Measurements from ENCODE around the gene LRRC56.

Gene LRRC56

GRCh38 chr11:560305-561147, 23.2 kb downstream of the LRRC56 start, which contains the start of the genes LMNTD2 and RASSF7:
LMNTD2 (minus strand) TSS chr11:560738; CDS start chr11:560716, 22 bp downstream.
RASSF7 (plus strand) TSS chr11:560970; CDS start chr11:561769, 799 bp downstream.
- POLR2A ChIA-PET = interaction anchor here (0.8 to 2.3 kb wide), 4 partner anchors 10 to 143 kb away, joined by 3 to 19 read pairs (median 4); partner anchors contain the start of gene PHRF1
- peak within 1 kb of the TSS; percentile 58; the same call in 1 of the 2 replicates for H3K27ac ChIP-seq (ENCODE audit: extremely low read depth, low read depth, low read length)
- CTCF ChIA-PET = interaction anchor here (1.2 kb wide), 1 partner anchor 166 kb away, joined by 3 read pairs; no protein-coding TSS in a partner anchor
- no peaks in the 10 kb centered on the region for H3K4me1 ChIP-seq (ENCODE audit: control insufficient read depth, insufficient read depth, low read length)
- peaks cover 0 to 26% of the 10 kb centered on the region in 2 experiments; a peak in 1 of 3 replicates for H3K36me3 ChIP-seq (ENCODE audit: control insufficient read depth in 2 of 2, insufficient read depth in 1 of 2, low read length in 2 of 2)
- H3K9me3 ChIP-seq (ENCODE audit: control insufficient read depth, insufficient read depth, low read depth, low read length) = no peaks in the 10 kb centered on the region
- H3K4me3 ChIP-seq (ENCODE audit: low read depth, low read length) = peak within 1 kb of the TSS; percentile 77
- TF ChIP-seq MZF1 (tag by site-specific recombination; IDR thresholded peaks at IDR 0.05; ENCODE audit: borderline replicate concordance) (no peak), HOXD13 (CRISPR knock-in tag; IDR thresholded peaks at IDR 0.05; ENCODE audit: borderline replicate concordance) (no peak), ZFHX2 (tag by site-specific recombination; conservative IDR thresholded peaks at IDR 0.05) (peak; percentile 69), OSR2 (tag by site-specific recombination; IDR thresholded peaks at IDR 0.05) (peak; percentile 86), WT1 (tag by site-specific recombination; IDR thresholded peaks at IDR 0.05) (no peak), KLF16 (tag by site-specific recombination; IDR thresholded peaks at IDR 0.05) (0 out of 2 replicates have a peak, but pooled peaks have one; percentile 34), ZNF624 (tag by site-specific recombination; IDR thresholded peaks at IDR 0.05) (no peak), ZBTB26 (tag by site-specific recombination; optimal IDR thresholded peaks at IDR 0.05) (peak; percentile 51), ZNF677 (tag by site-specific recombination; IDR thresholded peaks at IDR 0.05) (no peak), ZNF114 (tag by site-specific recombination; IDR thresholded peaks at IDR 0.05) (no peak), KLF17 (tag by site-specific recombination; IDR thresholded peaks at IDR 0.05) (peak; percentile 55; the same call in 1 of the 2 replicates), ZNF501 (tag by site-specific recombination; IDR thresholded peaks at IDR 0.05) (0 out of 2 replicates have a peak, but pooled peaks have one; percentile 39), ZBTB20 (tag by site-specific recombination; IDR thresholded peaks at IDR 0.05) (peak; percentile 84; the same call in 1 of the 2 replicates), SP7 (tag by site-specific recombination; IDR thresholded peaks at IDR 0.05) (peak; percentile 30; the same call in 1 of the 2 replicates), ZNF548 (tag by site-specific recombination; IDR thresholded peaks at IDR 0.05) (no peak), SALL2 (tag by site-specific recombination; IDR thresholded peaks at IDR 0.05; ENCODE audit: borderline replicate concordance) (no peak), ZNF701 (tag by site-specific recombination; IDR thresholded peaks at IDR 0.05) (no peak), ZNF514 (tag by site-specific recombination; IDR thresholded peaks at IDR 0.05) (no peak), ZNF473 (tag by site-specific recombination; IDR thresholded peaks at IDR 0.05) (no peak), TRIM28 (IDR thresholded peaks at IDR 0.05; ENCODE audit: borderline replicate concordance, low read length) (no peak), ZNF76 (tag by site-specific recombination; IDR thresholded peaks at IDR 0.05; ENCODE audit: borderline replicate concordance, low read depth) (0 out of 2 replicates have a peak, but pooled peaks have one; percentile 33), ZNF561 (tag by site-specific recombination; IDR thresholded peaks at IDR 0.05; ENCODE audit: borderline replicate concordance) (peak; percentile 33; the same call in 1 of the 2 replicates), ZNF391 (tag by site-specific recombination; IDR thresholded peaks at IDR 0.05; ENCODE audit: borderline replicate concordance, low read depth) (no peak), ZNF350 (tag by site-specific recombination; IDR thresholded peaks at IDR 0.05) (no peak), ZNF184 (tag by site-specific recombination; IDR thresholded peaks at IDR 0.05) (no peak), ZNF223 (tag by site-specific recombination; IDR thresholded peaks at IDR 0.05) (no peak), ZNF2 (tag by site-specific recombination; IDR thresholded peaks at IDR 0.05) (peak; percentile 79), KLF8 (tag by site-specific recombination; IDR thresholded peaks at IDR 0.05) (peak; percentile 48; the same call in 1 of the 2 replicates), ZNF202 (tag by site-specific recombination; IDR thresholded peaks at IDR 0.05; ENCODE audit: borderline replicate concordance) (no peak), ZEB2 (tag by site-specific recombination; IDR thresholded peaks at IDR 0.05) (peak; percentile 71), ZNF530 (tag by site-specific recombination; IDR thresholded peaks at IDR 0.05; ENCODE audit: low read depth) (no peak)
- TF ChIP-seq, protein P1, sequence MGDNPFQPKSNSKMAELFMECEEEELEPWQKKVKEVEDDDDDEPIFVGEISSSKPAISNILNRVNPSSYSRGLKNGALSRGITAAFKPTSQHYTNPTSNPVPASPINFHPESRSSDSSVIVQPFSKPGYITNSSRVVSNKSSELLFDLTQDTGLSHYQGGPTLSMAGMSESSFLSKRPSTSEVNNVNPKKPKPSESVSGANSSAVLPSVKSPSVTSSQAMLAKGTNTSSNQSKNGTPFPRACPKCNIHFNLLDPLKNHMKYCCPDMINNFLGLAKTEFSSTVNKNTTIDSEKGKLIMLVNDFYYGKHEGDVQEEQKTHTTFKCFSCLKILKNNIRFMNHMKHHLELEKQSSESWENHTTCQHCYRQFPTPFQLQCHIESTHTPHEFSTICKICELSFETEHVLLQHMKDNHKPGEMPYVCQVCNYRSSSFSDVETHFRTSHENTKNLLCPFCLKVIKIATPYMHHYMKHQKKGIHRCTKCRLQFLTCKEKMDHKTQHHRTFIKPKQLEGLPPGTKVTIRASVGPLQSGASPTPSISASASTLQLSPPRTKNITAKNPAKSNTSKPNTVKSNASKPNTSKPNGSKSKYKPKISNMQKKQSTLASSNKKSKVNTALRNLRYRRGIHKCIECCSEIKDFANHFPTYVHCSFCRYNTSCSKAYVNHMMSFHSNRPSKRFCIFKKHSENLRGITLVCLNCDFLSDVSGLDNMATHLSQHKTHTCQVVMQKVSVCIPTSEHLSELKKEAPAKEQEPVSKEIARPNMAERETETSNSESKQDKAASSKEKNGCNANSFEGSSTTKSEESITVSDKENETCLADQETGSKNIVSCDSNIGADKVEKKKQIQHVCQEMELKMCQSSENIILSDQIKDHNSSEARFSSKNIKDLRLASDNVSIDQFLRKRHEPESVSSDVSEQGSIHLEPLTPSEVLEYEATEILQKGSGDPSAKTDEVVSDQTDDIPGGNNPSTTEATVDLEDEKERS (tag by site-specific recombination; IDR thresholded peaks at IDR 0.05) = no peak
- TF ChIP-seq, protein P2, sequence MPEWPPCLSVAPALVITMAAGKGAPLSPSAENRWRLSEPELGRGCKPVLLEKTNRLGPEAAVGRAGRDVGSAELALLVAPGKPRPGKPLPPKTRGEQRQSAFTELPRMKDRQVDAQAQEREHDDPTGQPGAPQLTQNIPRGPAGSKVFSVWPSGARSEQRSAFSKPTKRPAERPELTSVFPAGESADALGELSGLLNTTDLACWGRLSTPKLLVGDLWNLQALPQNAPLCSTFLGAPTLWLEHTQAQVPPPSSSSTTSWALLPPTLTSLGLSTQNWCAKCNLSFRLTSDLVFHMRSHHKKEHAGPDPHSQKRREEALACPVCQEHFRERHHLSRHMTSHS (tag by site-specific recombination; IDR thresholded peaks at IDR 0.05) = no peak

Data from HEK293 (cell line).